Metanephros (tissue), 2 donors: ENCODE results near the gene YBX2. TPM values are rescaled to one million over a fixed set of nuclear protein-coding genes. Genes with fewer than 3 reads are reported as not detected.

Experiments used
- small RNA-seq: library from RNA; depleted of rRNA; stranded (forward); fragments of <200 nt; gene quantifications from one replicate; pipeline ENCODE3, GENCODE V24; 2014; ENCODE audit warnings: low replicate concordance
- total RNA-seq: library from RNA; depleted of rRNA; stranded (reverse); fragments of >200 nt; gene quantifications from one replicate; pipeline ENCODE4 v1.2.3, GENCODE V29; 2014

Gene YBX2
- total RNA-seq, 1 donor from 2014 or later = 2.0 TPM

Small RNAs within 50 kb of the gene (small RNA-seq; reads per million reads assigned to genes)
- gene AC026954.2 (not detected), gene RF00019 (not detected)

Other genes starting within 250 kb of the YBX2 start
- 4.8 TPM for gene CLEC10A, start 214.4 kb downstream of the YBX2 start, total RNA-seq
- 2.2 TPM for gene ASGR2, start 179.8 kb downstream of the YBX2 start, total RNA-seq
- gene ASGR1, start 115.3 kb downstream of the YBX2 start, total RNA-seq = 5.5 TPM
- gene DLG4, start 74.8 kb downstream of the YBX2 start, total RNA-seq = 36.0 TPM
- 342 TPM for gene ACADVL, start 74.7 kb downstream of the YBX2 start, total RNA-seq
- 73.5 TPM for gene DVL2, start 60.1 kb downstream of the YBX2 start, total RNA-seq
- 44.4 TPM for gene PHF23, start 55.2 kb downstream of the YBX2 start, total RNA-seq
- gene GABARAP, start 52.2 kb downstream of the YBX2 start, total RNA-seq = 226 TPM
- 77.3 TPM for gene CTDNEP1, start 42.9 kb downstream of the YBX2 start, total RNA-seq
- gene ELP5, start 42.4 kb downstream of the YBX2 start, total RNA-seq = 27.2 TPM
- 65.5 TPM for gene CLDN7, start 32.2 kb downstream of the YBX2 start, total RNA-seq
- 19.6 TPM for gene SLC2A4, start 12.9 kb downstream of the YBX2 start, total RNA-seq
- 179 TPM for gene EIF5A, start 13.0 kb upstream of the YBX2 start, total RNA-seq
- 30.4 TPM for gene GPS2, start 20.7 kb upstream of the YBX2 start, total RNA-seq
- gene NEURL4, start 34.7 kb upstream of the YBX2 start, total RNA-seq = 31.2 TPM
- 4.8 TPM for gene ACAP1, start 41.9 kb upstream of the YBX2 start, total RNA-seq
- 7.0 TPM for gene KCTD11, start 57.5 kb upstream of the YBX2 start, total RNA-seq
- gene TMEM95, start 60.5 kb upstream of the YBX2 start, total RNA-seq = not detected
- gene TNK1, start 86.5 kb upstream of the YBX2 start, total RNA-seq = 5.5 TPM
- 23.1 TPM for gene PLSCR3, start 99.9 kb upstream of the YBX2 start, total RNA-seq
- 109 TPM for gene TMEM256, start 109.5 kb upstream of the YBX2 start, total RNA-seq
- 21.3 TPM for gene NLGN2, start 113.2 kb upstream of the YBX2 start, total RNA-seq
- not detected for gene SPEM1, start 125.7 kb upstream of the YBX2 start, total RNA-seq
- gene SPEM2, start 131.0 kb upstream of the YBX2 start, total RNA-seq = not detected
- not detected for gene SPEM3, start 134.2 kb upstream of the YBX2 start, total RNA-seq
- gene TMEM102, start 140.8 kb upstream of the YBX2 start, total RNA-seq = 5.0 TPM
- 4.8 TPM for gene FGF11, start 144.9 kb upstream of the YBX2 start, total RNA-seq
- gene CHRNB1, start 150.4 kb upstream of the YBX2 start, total RNA-seq = 21.4 TPM
- gene ZBTB4, start 185.0 kb upstream of the YBX2 start, total RNA-seq = 31.0 TPM
- gene SLC35G6, start 186.8 kb upstream of the YBX2 start, total RNA-seq = not detected
- gene POLR2A, start 189.7 kb upstream of the YBX2 start, total RNA-seq = 118 TPM